T47D (cell line): Measurements from ENCODE around the gene SLIT3.
A peak's percentile ranks its signal among the peaks of the same experiment; 100 is the strongest.

Experiments
- DNase-seq, 2 experiments: peaks; one replicate each; pipeline versions ENCODE4 v3.0.0 to v3.0.0-alpha.2; 2011 to 2012; ENCODE audit warnings: low read depth in 1 of 2, low spot score in 1 of 2
- JUND ChIP-seq: IDR thresholded peaks from 2 replicates; pipeline ENCODE4 v1.6.1; 2012; ENCODE audit warnings: low read depth
- in situ Hi-C: cut with HindIII; loops from 2 replicates; pipeline ENCODE4 v1.10.0; 2016; ENCODE audit warnings: low sequenced_read_pairs, low pct_unique_long_range_greater_than_20kb

SLIT3 gene

DNA sequence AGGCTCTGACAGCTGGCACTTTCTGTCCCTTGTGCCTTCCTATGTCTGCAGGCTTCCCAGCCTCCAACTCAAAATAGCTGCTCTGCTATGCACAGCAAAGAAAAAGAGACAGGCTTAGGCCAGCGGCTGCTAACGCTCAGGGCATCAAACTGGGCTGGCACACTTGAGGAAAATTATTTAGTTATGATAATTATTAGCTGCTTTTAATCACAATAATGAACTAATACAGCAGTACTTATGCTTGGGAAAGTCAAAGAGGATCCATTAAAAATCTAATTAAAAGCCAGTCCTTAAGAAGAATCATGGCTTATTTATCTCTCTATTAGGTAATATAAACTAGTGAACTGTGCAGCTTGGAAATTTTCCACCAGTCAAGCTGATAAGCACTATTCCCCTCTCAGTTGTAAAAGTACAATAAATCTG lies 233.2 kb downstream of the SLIT3 start:
- in situ Hi-C loops = no loop called here
- no peak for DNase-seq
- TF ChIP-seq JUND = no peak

DNA sequence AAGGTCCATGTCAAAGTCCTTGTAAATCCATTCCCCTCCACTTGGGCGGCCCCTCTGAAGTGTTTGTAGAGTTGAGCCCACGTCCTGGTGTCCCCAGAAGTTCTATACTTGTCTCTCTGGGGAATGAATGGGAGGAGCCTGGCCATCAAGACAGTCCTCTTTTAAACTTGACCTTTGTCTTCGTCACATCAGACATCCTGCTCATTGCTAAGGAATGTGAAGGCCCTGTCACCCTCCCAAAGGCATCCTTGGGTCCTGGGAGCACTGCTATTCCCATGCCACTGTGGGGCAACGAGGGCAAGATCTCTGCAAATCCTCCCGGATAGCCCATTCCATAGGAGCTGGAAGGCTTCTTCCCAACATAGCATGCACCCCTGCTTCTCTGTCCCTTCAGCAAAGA lies 235.5 kb downstream of the SLIT3 start:
- no peak for DNase-seq
- no peak for TF ChIP-seq JUND
- in situ Hi-C loops = no loop called here

DNA sequence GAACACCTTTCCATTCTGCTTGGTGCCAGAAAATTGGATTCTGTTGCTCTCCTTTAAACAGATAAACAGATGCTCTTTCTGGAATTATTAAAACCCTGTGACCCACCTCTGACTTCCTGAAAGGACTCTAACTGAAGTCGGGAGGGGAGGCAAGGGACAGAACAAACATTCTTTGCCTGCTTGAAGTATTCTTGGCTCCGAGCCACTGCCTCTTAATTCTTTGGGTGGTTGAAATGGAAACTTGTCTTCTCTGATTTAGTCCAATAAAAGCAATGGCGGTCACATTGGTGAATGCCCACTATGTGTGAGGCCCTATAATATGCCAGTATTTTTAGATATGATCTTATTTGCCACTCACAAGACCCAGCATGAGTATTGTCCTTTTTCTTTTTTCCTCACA lies 236.8 kb downstream of the SLIT3 start:
- DNase-seq = peak in 1 of 2 experiments; percentile 44

DNA sequence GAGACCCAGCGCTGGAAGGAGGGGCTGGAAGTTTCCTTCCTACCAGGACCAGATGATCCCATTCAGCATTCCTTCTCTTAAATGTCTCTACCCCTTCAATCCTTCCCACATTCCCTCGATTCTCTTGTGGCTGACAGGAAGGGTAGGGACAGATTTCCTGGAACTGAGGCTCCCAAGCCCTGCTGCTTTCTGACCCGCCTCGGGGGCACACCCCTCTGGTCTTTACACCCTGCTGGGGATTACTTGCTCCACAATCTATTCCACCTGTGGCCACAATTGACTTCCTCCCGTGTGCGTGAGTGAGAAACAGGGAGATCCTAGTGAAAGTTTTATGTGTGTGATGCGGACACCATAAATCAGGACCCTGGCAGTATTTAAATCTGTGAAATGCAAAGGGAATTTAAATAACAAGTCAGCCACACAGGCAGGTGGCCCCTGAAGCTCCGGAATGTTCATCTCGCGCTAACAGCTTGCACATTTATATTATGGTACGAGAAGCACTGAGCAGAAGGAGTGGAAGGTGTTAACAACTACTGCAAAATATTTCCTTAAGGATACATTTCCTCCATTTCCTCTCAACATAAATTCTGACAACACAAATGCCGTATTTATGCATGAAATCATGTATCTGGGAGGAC lies 237.5 kb downstream of the SLIT3 start:
- DNase-seq = no peak
- no peak for TF ChIP-seq JUND
- in situ Hi-C loops = no loop called here

More for the DNA sequence above, 236.8 kb downstream of the SLIT3 start:
- TF ChIP-seq JUND = no peak
- in situ Hi-C loops = no loop called here

DNA sequence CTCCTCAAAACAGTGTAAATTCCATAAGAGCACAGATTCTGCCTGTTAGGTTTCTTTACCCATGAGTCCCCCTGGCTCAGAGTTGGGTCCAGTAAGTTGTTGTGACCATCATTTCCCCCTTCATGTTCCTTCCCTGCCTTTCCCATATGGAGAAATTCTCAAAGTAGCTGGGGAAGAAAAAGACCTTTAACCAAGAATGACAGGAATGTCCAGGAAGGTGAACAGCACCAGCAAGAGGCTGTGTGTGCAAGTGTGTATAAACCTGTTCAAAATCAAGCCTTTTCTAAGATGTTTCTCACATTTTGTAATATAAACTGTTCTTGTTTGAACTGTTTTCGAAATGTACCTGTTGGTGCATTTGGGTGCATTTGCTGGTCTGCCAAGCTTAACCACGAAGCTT lies 238.2 kb downstream of the SLIT3 start:
- TF ChIP-seq JUND = no peak
- in situ Hi-C loops = no loop called here
- DNase-seq = no peak

DNA sequence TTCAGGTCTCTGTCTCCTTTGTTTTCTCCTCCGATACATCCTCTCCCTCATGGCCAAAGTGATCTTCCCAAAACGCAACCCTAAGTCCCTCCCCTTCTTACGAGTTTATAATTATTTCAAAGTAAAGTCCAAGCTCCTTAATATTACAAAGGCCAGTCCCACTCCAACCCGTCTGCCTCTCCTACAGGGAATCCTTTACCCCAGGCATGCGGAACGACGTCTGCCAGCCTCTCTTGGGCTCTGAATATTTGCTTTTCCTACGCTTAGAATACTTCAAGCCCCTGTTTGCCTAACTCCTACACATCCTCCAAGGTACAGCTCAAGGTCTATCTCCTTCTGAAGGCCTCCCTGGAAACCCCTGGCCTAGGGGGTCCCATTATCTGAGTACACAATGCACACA lies 246.4 kb downstream of the SLIT3 start:
- DNase-seq = no peak
- TF ChIP-seq JUND = no peak
- in situ Hi-C loops = no loop called here

DNA sequence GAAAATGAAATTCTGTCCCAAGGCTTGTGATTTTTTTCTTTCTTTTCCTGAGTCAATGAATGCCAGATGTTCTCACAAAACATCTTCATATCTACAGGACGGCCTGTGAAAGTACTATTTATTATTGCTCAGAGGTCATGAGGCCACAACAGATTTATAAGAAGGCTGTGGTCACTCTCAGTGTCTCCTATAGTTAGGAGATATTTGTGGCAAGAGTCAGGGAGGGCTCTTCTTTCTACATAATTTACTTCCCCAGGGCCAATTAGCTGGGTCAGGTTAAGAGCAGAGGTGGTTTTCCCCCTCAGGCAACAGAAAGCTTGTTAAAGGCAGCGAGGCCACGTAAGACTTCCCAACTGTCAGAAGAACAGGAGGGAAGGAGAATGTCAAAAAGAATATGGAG lies 248.7 kb downstream of the SLIT3 start:
- no peak for DNase-seq
- TF ChIP-seq JUND = no peak
- in situ Hi-C loops = no loop called here

DNA sequence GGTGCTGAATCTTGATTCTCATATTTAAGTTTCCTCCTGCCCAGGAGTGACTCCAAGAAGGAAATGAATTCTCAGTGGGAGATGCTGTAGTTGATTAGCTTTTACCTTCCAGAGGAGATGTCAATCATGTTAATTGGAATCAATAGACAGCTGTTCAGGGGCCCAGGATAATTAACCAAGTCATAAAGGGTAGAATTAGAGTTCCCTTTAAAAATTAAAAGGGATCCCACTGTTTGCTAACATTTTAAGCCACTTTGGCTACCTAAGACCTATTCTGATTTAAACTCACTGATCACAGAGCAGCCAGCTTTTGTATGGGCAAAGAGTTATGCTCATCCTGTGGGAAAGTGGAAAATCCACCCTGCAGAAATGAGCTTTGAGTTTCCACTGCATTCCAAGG lies 249.6 kb downstream of the SLIT3 start:
- no peak for DNase-seq
- in situ Hi-C loops = no loop called here
- TF ChIP-seq JUND = no peak

DNA sequence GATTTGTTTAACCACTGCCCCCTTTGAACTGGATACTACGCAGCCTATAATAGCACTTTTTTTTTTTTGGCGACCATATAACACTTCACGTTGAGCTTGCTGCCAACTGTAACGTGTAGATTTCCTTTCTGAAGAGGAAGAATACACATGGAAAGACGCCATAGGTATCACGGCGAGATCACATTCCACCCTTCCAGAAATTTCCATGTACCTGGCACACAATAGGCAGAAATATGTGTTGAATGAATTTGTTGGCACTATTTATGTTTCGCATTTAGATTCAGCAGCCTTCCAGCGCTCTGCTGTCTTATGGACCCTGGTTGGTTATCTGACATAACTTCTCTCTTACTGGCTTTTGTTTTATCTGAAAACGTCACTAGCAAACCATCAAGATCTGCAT lies 250.3 kb downstream of the SLIT3 start:
- in situ Hi-C loops = no loop called here
- DNase-seq = peak in 1 of 2 experiments; percentile 13
- TF ChIP-seq JUND = no peak

DNA sequence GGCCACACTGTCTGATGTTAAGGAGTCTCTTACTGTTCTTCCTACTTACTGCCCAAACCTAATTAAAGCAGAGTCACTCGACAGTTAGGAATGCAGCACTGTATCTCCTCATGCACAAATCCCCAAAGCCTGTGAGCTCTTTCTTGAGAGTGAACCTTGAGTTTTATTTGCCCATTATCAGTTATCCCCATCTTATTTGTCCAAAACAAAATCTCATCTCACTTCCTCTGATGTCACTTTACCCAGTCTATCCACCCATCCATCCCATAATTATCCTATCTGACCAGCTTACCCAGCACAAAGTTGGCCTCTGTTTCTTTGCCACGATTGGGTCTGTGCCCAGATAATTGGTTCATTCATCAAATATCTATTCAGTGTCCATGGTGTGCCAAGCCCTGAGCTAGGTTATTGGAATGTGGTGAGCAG lies 250.8 kb downstream of the SLIT3 start:
- peak in 1 of 2 experiments; percentile 31 for DNase-seq
- no peak for TF ChIP-seq JUND
- in situ Hi-C loops = no loop called here

DNA sequence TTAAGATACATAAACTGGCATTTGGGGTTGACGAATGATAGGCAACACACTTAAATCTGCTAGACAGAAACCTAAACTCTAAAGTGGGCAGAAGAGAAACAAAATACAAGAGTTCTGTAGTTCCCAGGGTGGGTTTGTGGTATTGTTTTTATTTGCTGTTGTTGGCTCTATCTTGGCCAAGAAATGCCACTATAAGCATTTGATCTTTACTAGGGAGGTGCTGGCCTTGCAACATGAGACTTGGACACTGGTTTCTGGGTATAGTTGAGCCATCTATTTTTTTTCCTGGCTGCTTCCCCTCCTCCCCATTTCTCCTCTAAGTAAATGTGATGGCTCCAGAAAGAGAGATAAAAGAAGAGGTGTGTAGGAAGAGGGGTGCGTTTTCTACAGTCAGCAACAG lies 251.2 kb downstream of the SLIT3 start:
- in situ Hi-C loops = no loop called here
- TF ChIP-seq JUND = no peak
- no peak for DNase-seq

DNA sequence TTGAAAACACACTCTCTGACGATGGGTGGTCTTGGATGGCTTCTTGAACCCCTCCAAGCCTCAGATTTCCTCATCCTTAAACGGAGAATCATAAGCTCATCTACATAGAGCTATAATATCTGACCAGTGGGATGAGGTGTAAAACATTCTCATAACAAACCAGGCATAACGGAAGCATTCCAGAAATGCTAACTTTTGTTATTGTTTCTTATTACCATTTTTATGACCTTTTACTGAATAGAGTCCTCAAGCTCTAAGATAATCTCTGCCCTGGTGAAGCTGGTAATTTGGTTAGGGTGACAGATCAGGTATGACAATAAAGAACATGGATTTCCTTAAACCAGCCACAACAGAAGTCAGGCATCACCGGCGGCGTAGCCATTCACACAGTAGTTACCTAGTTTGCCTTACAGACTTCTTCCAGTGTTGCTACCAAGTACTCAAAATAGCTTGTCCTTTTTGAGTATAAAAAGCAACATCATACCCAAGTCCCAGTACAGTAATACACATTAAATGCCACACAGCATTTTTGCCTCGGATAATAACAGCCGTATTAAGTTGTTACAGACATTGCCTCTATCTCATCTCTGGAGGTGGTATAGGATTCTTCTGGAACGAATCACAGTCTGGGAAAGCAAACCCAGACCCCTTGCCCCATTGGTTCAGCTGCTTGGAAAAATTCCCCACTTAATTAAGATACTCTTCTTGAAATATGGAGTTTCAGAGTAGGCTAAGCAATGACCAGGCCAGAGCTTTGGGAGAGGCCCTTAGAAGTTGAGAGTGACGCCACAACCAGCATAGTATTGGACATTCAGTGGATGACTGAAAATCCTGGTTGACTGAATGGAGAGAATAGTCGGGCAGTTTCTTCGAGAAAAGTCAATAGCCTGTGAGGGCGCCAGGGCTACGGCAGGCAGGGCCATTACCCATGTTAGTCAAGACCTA lies 252.5 kb downstream of the SLIT3 start:
- TF ChIP-seq JUND = no peak
- in situ Hi-C loops = no loop called here
- DNase-seq = no peak

DNA sequence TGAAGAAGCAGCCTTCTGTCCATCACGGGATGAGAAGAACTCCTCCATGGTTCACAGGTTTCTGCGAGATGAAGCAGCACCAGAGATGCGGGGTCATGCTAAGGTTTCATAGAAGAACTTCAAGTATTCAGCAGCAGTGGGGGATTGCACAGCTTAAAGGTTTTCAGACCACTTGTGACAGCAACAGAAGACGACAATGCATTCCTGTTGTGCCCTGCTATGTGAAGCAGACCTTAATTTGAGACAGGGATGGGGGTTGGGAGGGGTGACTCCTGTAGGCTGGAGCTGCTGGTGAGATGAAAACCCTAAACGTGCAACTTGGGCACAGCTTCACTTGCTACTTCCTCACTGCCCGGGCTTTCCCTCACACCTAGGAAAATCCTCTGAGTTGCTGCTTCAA lies 256.0 kb downstream of the SLIT3 start:
- DNase-seq = no peak
- TF ChIP-seq JUND = no peak
- in situ Hi-C loops = no loop called here
